SK-N-MC (cell line): ENCODE data around the gene RND1.
A peak's percentile ranks its signal among the peaks of the same experiment; 100 is the strongest.
"Not testable (repeated sequence)": the region's sequence is repeated elsewhere in the genome, so short reads cannot be mapped to it uniquely, and the experiment has no call there.

Experiments
- DNase-seq: peaks from one replicate; pipeline ENCODE4 v3.0.0-alpha.2; 2011; ENCODE audit warnings: low read depth, low spot score
- H3K27ac ChIP-seq: fragments of 200-600 bp; sonication (generic); 2 replicates; pipeline ENCODE4 v1.5.1; 2016; ENCODE audit warnings: mixed run types
- H3K36me3 ChIP-seq: fragments of 200-600 bp; sonication (generic); 2 replicates; pipeline ENCODE4 v1.6.1; 2017; ENCODE audit warnings: antibody characterized with exemption, low read length, mixed read lengths; ENCODE audit not compliant: insufficient read depth
- H3K4me3 ChIP-seq: fragments of 200-600 bp; sonication (generic); 2 replicates; pipeline ENCODE4 v1.5.1; 2016
- H3K9ac ChIP-seq: fragments of 200-600 bp; sonication (generic); 2 replicates; pipeline ENCODE4 v1.8.0; 2017; ENCODE audit warnings: mixed run types, mixed read lengths; ENCODE audit not compliant: insufficient read length
- H3K9me3 ChIP-seq: fragments of 200-600 bp; sonication (generic); 2 replicates; pipeline ENCODE4 v1.6.1; 2017; ENCODE audit warnings: low read depth, mild to moderate bottlenecking, antibody characterized with exemption, low read length, moderate library complexity, mixed read lengths
- EZH2 ChIP-seq: fragments of 200-600 bp; sonication (generic); IDR thresholded peaks from one replicate; pipeline ENCODE4 v1.6.1; 2017; ENCODE audit warnings: antibody characterized with exemption
- FOXP2 ChIP-seq: optimal IDR thresholded peaks from 2 replicates; pipeline ENCODE3; 2011; ENCODE audit warnings: mild to moderate bottlenecking, moderate library complexity; ENCODE audit not compliant: insufficient read depth; ENCODE audit errors: extremely low read length, control extremely low read depth
- POLR2AphosphoS5 ChIP-seq: IDR thresholded peaks from 2 replicates; pipeline ENCODE4 v1.6.1; 2012; ENCODE audit warnings: mild to moderate bottlenecking, low read depth, low read length, borderline replicate concordance

RND1 gene

GRCh38 chr12:48875944-48876515 is 10.4 kb upstream of the RND1 start:
- H3K9ac ChIP-seq: no peak overlapping the region
- no peak overlapping the region for H3K4me3 ChIP-seq
- H3K36me3 ChIP-seq: no peaks in the 10 kb centered on the region
- no peak for DNase-seq
- H3K27ac ChIP-seq: no peak overlapping the region
- no peak for TF ChIP-seq FOXP2
- no peak for TF ChIP-seq POLR2AphosphoS5
- TF ChIP-seq EZH2: no peak
- H3K9me3 ChIP-seq: no peaks in the 10 kb centered on the region

GRCh38 chr12:48873534-48873933 is 7.9 kb upstream of the RND1 start:
- H3K36me3 ChIP-seq, H3K9ac ChIP-seq, H3K27ac ChIP-seq, H3K9me3 ChIP-seq, H3K4me3 ChIP-seq, DNase-seq: not testable (repeated sequence)

GRCh38 chr12:48873096-48873495 is 7.4 kb upstream of the RND1 start:
- TF ChIP-seq POLR2AphosphoS5 (no peak), FOXP2 (no peak)
- DNase-seq: no peak
- H3K9ac ChIP-seq: no peak overlapping the region

GRCh38 chr12:48869191-48869590 is 3.5 kb upstream of the RND1 start:
- Histone ChIP-seq H3K4me3 (no peak overlapping the region), H3K9me3 (no peaks in the 10 kb centered on the region), H3K9ac (no peak overlapping the region), H3K27ac (no peak overlapping the region), H3K36me3 (no peaks in the 10 kb centered on the region)
- no peak for DNase-seq
- no peak for TF ChIP-seq FOXP2
- TF ChIP-seq EZH2: no peak
- TF ChIP-seq POLR2AphosphoS5: no peak

More at GRCh38 chr12:48873096-48873495, 7.4 kb upstream of the RND1 start:
- H3K27ac ChIP-seq: no peak overlapping the region
- no peaks in the 10 kb centered on the region for H3K36me3 ChIP-seq
- H3K9me3 ChIP-seq: no peaks in the 10 kb centered on the region
- no peak overlapping the region for H3K4me3 ChIP-seq

- no peak for TF ChIP-seq EZH2
- no peak for TF ChIP-seq POLR2AphosphoS5
- no peak for TF ChIP-seq FOXP2
- Histone ChIP-seq H3K36me3 (no peaks in the 10 kb centered on the region), H3K9me3 (no peaks in the 10 kb centered on the region), H3K4me3 (no peak overlapping the region), H3K27ac (no peak overlapping the region), H3K9ac (no peak overlapping the region)
- DNase-seq: no peak
Measured at GRCh38 chr12:48868451-48868850, 2.8 kb upstream of the RND1 start.

- no peak overlapping the region for H3K27ac ChIP-seq
- H3K9me3 ChIP-seq: no peaks in the 10 kb centered on the region
- DNase-seq: no peak
- peak overlapping the region; percentile 79 for H3K4me3 ChIP-seq
- H3K36me3 ChIP-seq: no peaks in the 10 kb centered on the region
- no peak overlapping the region for H3K9ac ChIP-seq
- TF ChIP-seq EZH2: no peak
- no peak for TF ChIP-seq POLR2AphosphoS5
- no peak for TF ChIP-seq FOXP2
Measured at GRCh38 chr12:48866052-48866711, 512 bp upstream of the RND1 start.

- H3K36me3 ChIP-seq: no peaks in the 10 kb centered on the region
- H3K9ac ChIP-seq: no peak overlapping the region
- H3K4me3 ChIP-seq: no peak overlapping the region
- H3K9me3 ChIP-seq: no peaks in the 10 kb centered on the region
- H3K27ac ChIP-seq: no peak overlapping the region
- no peak for DNase-seq
- TF ChIP-seq EZH2: no peak
- TF ChIP-seq FOXP2: no peak
- no peak for TF ChIP-seq POLR2AphosphoS5
Measured at GRCh38 chr12:48863291-48863690, 2.4 kb downstream of the RND1 start.

GRCh38 chr12:48862760-48863159 is 2.9 kb downstream of the RND1 start:
- no peaks in the 10 kb centered on the region for H3K36me3 ChIP-seq
- H3K27ac ChIP-seq: no peak overlapping the region
- no peak overlapping the region for H3K4me3 ChIP-seq
- DNase-seq: no peak
- no peak overlapping the region for H3K9ac ChIP-seq
- no peak for TF ChIP-seq EZH2
- TF ChIP-seq POLR2AphosphoS5: no peak
- no peak for TF ChIP-seq FOXP2
- H3K9me3 ChIP-seq: no peaks in the 10 kb centered on the region

- H3K36me3 ChIP-seq: no peaks in the 10 kb centered on the region
- DNase-seq: no peak
- no peak overlapping the region for H3K9ac ChIP-seq
- no peak for TF ChIP-seq FOXP2
- no peak for TF ChIP-seq EZH2
- no peak for TF ChIP-seq POLR2AphosphoS5
- H3K9me3 ChIP-seq: no peaks in the 10 kb centered on the region
- H3K27ac ChIP-seq: no peak overlapping the region
- no peak overlapping the region for H3K4me3 ChIP-seq
Measured at GRCh38 chr12:48861111-48861510, 4.6 kb downstream of the RND1 start.

GRCh38 chr12:48860236-48860635 is 5.4 kb downstream of the RND1 start:
- not testable (repeated sequence) for H3K36me3 ChIP-seq, H3K27ac ChIP-seq, DNase-seq

More at GRCh38 chr12:48860236-48860635, 5.4 kb downstream of the RND1 start:
- not testable (repeated sequence) for H3K4me3 ChIP-seq, H3K9me3 ChIP-seq, H3K9ac ChIP-seq
